ENCODE measurements around the gene HAND1.

- TF ChIP-seq, protein P1, sequence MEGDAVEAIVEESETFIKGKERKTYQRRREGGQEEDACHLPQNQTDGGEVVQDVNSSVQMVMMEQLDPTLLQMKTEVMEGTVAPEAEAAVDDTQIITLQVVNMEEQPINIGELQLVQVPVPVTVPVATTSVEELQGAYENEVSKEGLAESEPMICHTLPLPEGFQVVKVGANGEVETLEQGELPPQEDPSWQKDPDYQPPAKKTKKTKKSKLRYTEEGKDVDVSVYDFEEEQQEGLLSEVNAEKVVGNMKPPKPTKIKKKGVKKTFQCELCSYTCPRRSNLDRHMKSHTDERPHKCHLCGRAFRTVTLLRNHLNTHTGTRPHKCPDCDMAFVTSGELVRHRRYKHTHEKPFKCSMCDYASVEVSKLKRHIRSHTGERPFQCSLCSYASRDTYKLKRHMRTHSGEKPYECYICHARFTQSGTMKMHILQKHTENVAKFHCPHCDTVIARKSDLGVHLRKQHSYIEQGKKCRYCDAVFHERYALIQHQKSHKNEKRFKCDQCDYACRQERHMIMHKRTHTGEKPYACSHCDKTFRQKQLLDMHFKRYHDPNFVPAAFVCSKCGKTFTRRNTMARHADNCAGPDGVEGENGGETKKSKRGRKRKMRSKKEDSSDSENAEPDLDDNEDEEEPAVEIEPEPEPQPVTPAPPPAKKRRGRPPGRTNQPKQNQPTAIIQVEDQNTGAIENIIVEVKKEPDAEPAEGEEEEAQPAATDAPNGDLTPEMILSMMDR (conservative IDR thresholded peaks at IDR 0.05 in 1 of 2, IDR thresholded peaks at IDR 0.05 in 1 of 2; ENCODE audit: extremely low read depth in 1 of 2, insufficient read depth in 1 of 2, low read depth in 1 of 2, low read length in 2 of 2) = peak; percentile 67 to 87
- no peak for TF ChIP-seq EZH2 (IDR thresholded peaks at IDR 0.05; ENCODE audit: borderline replicate concordance, low read length)
Observed at GRCh38 chr5:154520861-154521453, 42.9 kb upstream of the HAND1 start.

All from mammary epithelial cell (primary cell).